Skeletal muscle satellite cell (primary cell): ENCODE results near the gene SEMA5A.
A peak's percentile ranks its signal among the peaks of the same experiment; 100 is the strongest.

Source experiments
- H3K27me3 ChIP-seq: 2 replicates; pipeline ENCODE4 v1.7.0; 2013; ENCODE audit warnings: low read length; ENCODE audit not compliant: control insufficient read depth, insufficient read depth
- H3K36me3 ChIP-seq: 2 replicates; pipeline ENCODE4 v1.7.0; 2013; ENCODE audit warnings: mild to moderate bottlenecking, control low read depth, low read length; ENCODE audit not compliant: insufficient read depth
- H3K4me1 ChIP-seq: 2 replicates; pipeline ENCODE4 v1.7.0; 2013; ENCODE audit warnings: low read length; ENCODE audit not compliant: control insufficient read depth, insufficient read depth
- H3K4me2 ChIP-seq: 2 replicates; pipeline ENCODE4 v1.7.0; 2013; ENCODE audit warnings: mild to moderate bottlenecking, low read length
- H3K4me3 ChIP-seq: 2 replicates; pipeline ENCODE4 v1.7.0; 2013; ENCODE audit warnings: low read length
- H3K9ac ChIP-seq: 2 replicates; pipeline ENCODE4 v1.7.0; 2013; ENCODE audit warnings: mild to moderate bottlenecking, low read depth, low read length, moderate library complexity
- H3K9me3 ChIP-seq: replicated peaks from 2 replicates; pipeline ENCODE4 v1.7.0; 2013; ENCODE audit warnings: mild to moderate bottlenecking, control low read depth, low read length

Gene SEMA5A

DNA sequence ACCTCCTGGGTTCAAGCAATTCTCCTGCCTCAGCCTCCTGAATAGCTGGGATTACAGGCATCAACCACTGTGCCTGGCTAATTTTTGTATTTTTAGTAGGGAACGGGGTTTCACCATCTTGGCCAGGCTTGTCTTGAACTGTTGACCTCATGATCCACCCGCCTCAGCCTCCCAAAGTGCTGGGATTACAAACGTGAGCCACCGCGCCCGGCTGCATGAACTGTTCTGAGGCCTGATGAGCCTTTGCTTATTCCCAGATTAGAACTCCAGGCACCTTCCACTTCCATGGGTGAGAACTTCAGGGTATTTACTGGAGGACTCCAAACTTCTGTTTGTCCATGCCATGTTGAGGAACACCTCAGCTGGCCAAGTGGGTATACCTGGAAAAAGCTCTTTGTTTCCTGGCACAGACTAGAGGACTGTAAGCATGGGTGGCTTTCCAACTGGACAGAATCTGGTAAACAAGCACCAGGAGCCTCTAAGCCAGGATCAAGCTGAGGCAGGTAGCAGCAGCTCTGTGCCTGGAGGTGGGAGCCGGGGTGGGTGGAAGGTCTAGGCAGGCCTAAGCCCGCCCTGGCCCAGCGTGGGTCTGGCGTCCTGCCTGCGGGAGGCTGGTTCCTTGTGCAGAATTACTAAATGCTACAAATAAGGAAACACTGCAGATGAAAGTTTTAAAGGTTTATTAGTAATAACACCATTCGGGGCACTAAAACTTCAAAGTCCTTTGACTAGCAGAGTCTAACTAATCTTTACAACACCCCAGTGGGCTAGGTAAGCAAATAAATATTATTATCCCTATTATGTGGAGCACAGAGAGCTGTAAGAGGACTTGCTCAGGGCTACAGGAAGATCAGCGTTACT is 78.4 kb downstream of the SEMA5A start:
- H3K4me3 ChIP-seq: no peak overlapping the region
- peaks cover 17% of the 10 kb centered on the region for H3K4me1 ChIP-seq
- no peaks in the 10 kb centered on the region for H3K27me3 ChIP-seq

DNA sequence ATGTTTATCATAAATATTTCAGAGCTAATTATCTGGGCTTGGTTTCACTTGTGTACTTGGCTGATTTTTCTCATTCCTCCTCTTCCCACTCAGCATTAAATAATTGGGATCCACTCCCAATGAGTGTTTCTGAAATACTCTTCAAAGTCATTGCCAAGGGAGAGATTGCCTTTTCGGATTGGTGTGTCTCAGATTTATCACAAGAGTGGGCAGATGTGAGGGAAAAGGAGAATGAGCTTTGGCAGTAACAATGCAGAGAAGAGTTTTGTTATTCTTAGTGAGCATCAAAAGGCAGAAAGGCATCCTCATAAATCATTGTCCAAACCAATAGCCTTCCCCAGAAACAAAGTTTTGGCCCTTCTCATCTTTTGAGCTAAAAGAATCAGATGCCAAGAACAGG is 79.2 kb downstream of the SEMA5A start:
- Histone ChIP-seq H3K36me3 (no peaks in the 10 kb centered on the region), H3K4me3 (no peak overlapping the region), H3K9ac (no peak overlapping the region), H3K9me3 (no peaks in the 10 kb centered on the region), H3K4me1 (peaks cover 17% of the 10 kb centered on the region), H3K27me3 (no peaks in the 10 kb centered on the region), H3K4me2 (no peak overlapping the region)

More for the DNA sequence above, 78.4 kb downstream of the SEMA5A start:
- Histone ChIP-seq H3K9ac (peak overlapping the region; percentile 36), H3K36me3 (no peaks in the 10 kb centered on the region), H3K9me3 (no peaks in the 10 kb centered on the region), H3K4me2 (peak overlapping the region; percentile 15)

DNA sequence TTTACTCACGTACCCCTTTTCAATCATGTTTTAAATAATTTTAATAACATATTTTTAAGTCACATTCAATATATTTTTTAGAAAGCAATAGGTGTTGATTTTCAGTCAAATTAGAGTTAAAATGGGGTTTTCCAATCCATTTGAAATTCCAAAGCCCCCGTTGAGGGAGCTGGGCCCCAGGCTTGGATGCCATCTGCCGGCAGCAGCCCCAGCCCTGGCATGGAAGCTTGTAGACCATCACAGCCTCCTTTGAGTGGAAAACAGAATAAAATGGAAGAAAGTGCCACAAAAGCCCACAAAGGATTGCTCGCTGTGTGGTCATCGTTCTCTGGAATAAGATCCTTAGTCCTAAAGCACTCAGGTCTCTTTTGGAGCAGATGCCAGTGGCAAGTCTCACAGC is 81.4 kb downstream of the SEMA5A start:
- Histone ChIP-seq H3K9me3 (no peaks in the 10 kb centered on the region), H3K4me2 (no peak overlapping the region), H3K4me3 (no peak overlapping the region), H3K36me3 (no peaks in the 10 kb centered on the region), H3K27me3 (no peaks in the 10 kb centered on the region), H3K9ac (no peak overlapping the region), H3K4me1 (peaks cover 17% of the 10 kb centered on the region)

GRCh38 chr5:9462109-9462508 is 83.8 kb downstream of the SEMA5A start:
- H3K9me3 ChIP-seq: no peaks in the 10 kb centered on the region
- H3K4me1 ChIP-seq: peaks cover 8% of the 10 kb centered on the region
- no peak overlapping the region for H3K4me3 ChIP-seq
- no peak overlapping the region for H3K4me2 ChIP-seq
- no peaks in the 10 kb centered on the region for H3K36me3 ChIP-seq
- no peaks in the 10 kb centered on the region for H3K27me3 ChIP-seq
- no peak overlapping the region for H3K9ac ChIP-seq

DNA sequence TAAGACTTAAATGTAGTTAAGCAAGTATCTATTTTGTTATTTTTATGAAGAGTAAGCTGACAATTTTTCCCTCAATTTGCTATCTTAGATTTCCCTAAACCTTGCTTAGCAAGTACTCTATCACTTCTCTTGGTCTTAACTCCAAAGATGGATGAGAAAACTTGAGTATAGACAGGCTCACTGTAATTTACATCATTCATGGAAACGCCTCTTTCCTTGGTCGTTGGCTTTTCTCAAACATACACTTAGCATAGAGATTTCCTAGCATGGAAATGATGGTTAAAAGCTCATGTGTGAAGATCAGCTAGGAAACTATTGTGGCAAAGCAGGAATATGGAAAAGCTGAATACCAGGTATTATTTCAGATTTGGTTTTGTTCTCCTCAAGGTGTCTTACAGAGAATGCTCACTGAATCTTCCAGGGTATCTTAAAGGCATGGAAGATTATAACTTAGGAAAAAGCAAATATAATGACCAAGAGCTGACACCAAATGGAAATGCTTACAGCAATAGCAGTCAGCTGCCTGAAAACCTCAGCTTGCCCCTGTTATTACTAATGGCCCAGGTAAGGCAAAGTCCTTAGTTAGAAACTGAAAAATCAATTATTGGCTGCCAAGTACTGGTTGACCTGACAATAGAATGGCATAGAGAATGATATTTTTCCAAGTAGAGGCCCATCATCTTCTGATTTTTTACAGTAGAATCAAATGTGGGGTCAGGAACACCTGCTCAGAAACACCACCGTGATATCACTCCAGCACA is 84.8 kb downstream of the SEMA5A start:
- Histone ChIP-seq H3K36me3 (no peaks in the 10 kb centered on the region), H3K4me1 (peaks cover 12% of the 10 kb centered on the region), H3K4me3 (no peak overlapping the region), H3K27me3 (no peaks in the 10 kb centered on the region), H3K9ac (no peak overlapping the region), H3K4me2 (no peak overlapping the region), H3K9me3 (no peaks in the 10 kb centered on the region)

- no peaks in the 10 kb centered on the region for H3K36me3 ChIP-seq
- peaks cover 35% of the 10 kb centered on the region for H3K4me1 ChIP-seq
- H3K4me3 ChIP-seq: no peak overlapping the region
- H3K27me3 ChIP-seq: no peaks in the 10 kb centered on the region
- H3K4me2 ChIP-seq: peak overlapping the region; percentile 40
- peaks cover 7% of the 10 kb centered on the region for H3K9me3 ChIP-seq
- H3K9ac ChIP-seq: peak overlapping the region; percentile 14
Observed at GRCh38 chr5:9456435-9457042, 89.3 kb downstream of the SEMA5A start.

GRCh38 chr5:9455826-9456434 is 89.9 kb downstream of the SEMA5A start:
- Histone ChIP-seq H3K4me2 (peak overlapping the region; percentile 40), H3K9me3 (peaks cover 7% of the 10 kb centered on the region), H3K4me3 (no peak overlapping the region), H3K4me1 (peaks cover 35% of the 10 kb centered on the region), H3K9ac (peak overlapping the region; percentile 14), H3K27me3 (no peaks in the 10 kb centered on the region), H3K36me3 (no peaks in the 10 kb centered on the region)

GRCh38 chr5:9454491-9454890 is 91.4 kb downstream of the SEMA5A start:
- peaks cover 35% of the 10 kb centered on the region for H3K4me1 ChIP-seq
- H3K27me3 ChIP-seq: no peaks in the 10 kb centered on the region
- peak overlapping the region; percentile 55 for H3K4me2 ChIP-seq
- no peak overlapping the region for H3K4me3 ChIP-seq
- peaks cover 7% of the 10 kb centered on the region for H3K9me3 ChIP-seq
- no peaks in the 10 kb centered on the region for H3K36me3 ChIP-seq
- H3K9ac ChIP-seq: no peak overlapping the region

- H3K4me1 ChIP-seq: peaks cover 35% of the 10 kb centered on the region
Observed at GRCh38 chr5:9454012-9454481, 91.8 kb downstream of the SEMA5A start.

GRCh38 chr5:9453480-9454011 is 92.3 kb downstream of the SEMA5A start:
- Histone ChIP-seq H3K27me3 (no peaks in the 10 kb centered on the region), H3K9ac (no peak overlapping the region), H3K4me1 (peaks cover 35% of the 10 kb centered on the region)

More at GRCh38 chr5:9454012-9454481, 91.8 kb downstream of the SEMA5A start:
- H3K4me2 ChIP-seq: peak overlapping the region; percentile 55
- peaks cover 7% of the 10 kb centered on the region for H3K9me3 ChIP-seq
- no peaks in the 10 kb centered on the region for H3K36me3 ChIP-seq
- no peaks in the 10 kb centered on the region for H3K27me3 ChIP-seq
- no peak overlapping the region for H3K9ac ChIP-seq
- no peak overlapping the region for H3K4me3 ChIP-seq

GRCh38 chr5:9452181-9452580 is 93.7 kb downstream of the SEMA5A start:
- Histone ChIP-seq H3K36me3 (no peaks in the 10 kb centered on the region), H3K4me1 (peaks cover 48% of the 10 kb centered on the region), H3K4me3 (no peak overlapping the region), H3K4me2 (no peak overlapping the region), H3K9me3 (peaks cover 7% of the 10 kb centered on the region), H3K27me3 (no peaks in the 10 kb centered on the region), H3K9ac (no peak overlapping the region)

More at GRCh38 chr5:9453480-9454011, 92.3 kb downstream of the SEMA5A start:
- Histone ChIP-seq H3K36me3 (no peaks in the 10 kb centered on the region), H3K9me3 (peaks cover 7% of the 10 kb centered on the region), H3K4me2 (peak overlapping the region; percentile 55), H3K4me3 (no peak overlapping the region)
